K562 (cell line): ENCODE measurements around the gene ZNF845. TPM values are rescaled to one million over a fixed set of nuclear protein-coding genes. Genes with fewer than 3 reads are reported as not detected.

Experiments
- ATAC-seq: fragments of 200-7000 bp; cut with Tn5 transposase; 3 replicates; pipeline ENCODE4 v1.9.1; 2020; ENCODE audit warnings: moderate library complexity
- BruUV-seq: library from RNA; stranded (reverse); fragments of 400-500 nt; replicated peaks from 2 replicates; lab custom pipeline; 2021; lab: Mats Ljungman, UMichigan
- CTCF ChIA-PET: fragments of 300-600 bp; formaldehyde crosslinking; extraction: SDS; loops from one replicate; lab custom pipeline; 2021; ENCODE audit warnings: low intra/inter-chr PET ratio; lab: Yijun Ruan, JAX
- POLR2A ChIA-PET: fragments of 300-600, 350-650 bp; sonication (Branson Sonifier 250); formaldehyde crosslinking; extraction: SDS; loops from one replicate; lab custom pipeline; 2021; ENCODE audit warnings: antibody characterized with exemption, inconsistent platforms; lab: Yijun Ruan, JAX
- DNase-seq, 4 experiments: peaks; one replicate each; pipeline versions ENCODE4 v3.0.0 to v3.0.0-alpha.2; 2011 to 2018; ENCODE audit warnings: low spot score in 3 of 4, mixed read lengths in 3 of 4; ENCODE audit errors: extremely low read depth in 1 of 4
- FAIRE-seq: peaks from 2 replicates; lab custom pipeline; 2011; peaks lifted over from hg19 to GRCh38; lab: Jason Lieb, UNC
- H2AFZ ChIP-seq: 2 replicates; pipeline ENCODE4 v1.6.0; 2011; ENCODE audit warnings: low read depth, low read length, control low read depth, inconsistent platforms
- H3K27ac ChIP-seq: fragments of 200-600 bp; 3 replicates; pipeline ENCODE4 v1.8.0; 2011; ENCODE audit warnings: low read depth, mild to moderate bottlenecking, control low read depth, inconsistent platforms, low read length, moderate library complexity, mixed read lengths; ENCODE audit errors: extremely low read depth
- H3K27me3 ChIP-seq, 2 experiments: fragments of 300-600 bp in 1 of 2; 2 replicates in 1 of 2; 3 replicates in 1 of 2; pipeline versions ENCODE4 v1.6.0 to v1.8.0; 2011; ENCODE audit warnings: inconsistent platforms in 2 of 2, low read length in 2 of 2, mild to moderate bottlenecking in 1 of 2, mixed read lengths in 1 of 2, moderate library complexity in 1 of 2; ENCODE audit not compliant: control insufficient read depth in 2 of 2, insufficient read depth in 2 of 2
- H3K36me3 ChIP-seq: fragments of 300-600 bp; 3 replicates; pipeline ENCODE4 v1.8.0; 2011; ENCODE audit warnings: mild to moderate bottlenecking, low read length, inconsistent platforms; ENCODE audit not compliant: control insufficient read depth, insufficient read depth
- H3K4me1 ChIP-seq, 2 experiments: fragments of 200-600 bp in 1 of 2; replicated peaks in 1 of 2; 2 replicates in 1 of 2; 3 replicates in 1 of 2; pipeline versions ENCODE4 v1.5.1 to v1.8.0; 2011; ENCODE audit warnings: inconsistent platforms in 2 of 2, low read length in 2 of 2, mild to moderate bottlenecking in 1 of 2, mixed read lengths in 1 of 2, moderate library complexity in 1 of 2; ENCODE audit not compliant: control insufficient read depth in 2 of 2, insufficient read depth in 2 of 2
- H3K4me2 ChIP-seq: 2 replicates; pipeline ENCODE4 v1.6.1; 2011; ENCODE audit warnings: low read length, control low read depth, inconsistent platforms, mixed read lengths; ENCODE audit not compliant: insufficient read depth
- H3K4me3 ChIP-seq: fragments of 200-600 bp; sonication (generic), shearing (Covaris generic); 2 replicates; pipeline ENCODE4 v1.5.1; 2016; ENCODE audit warnings: control low read depth, inconsistent platforms
- H3K79me2 ChIP-seq: fragments of 200-600 bp; 3 replicates; pipeline ENCODE4 v1.8.0; 2011; ENCODE audit warnings: low read length, inconsistent platforms; ENCODE audit not compliant: control insufficient read depth, insufficient read depth
- H3K9ac ChIP-seq, 2 experiments: 2 replicates each; pipeline versions ENCODE4 v1.6.0 to v1.6.1; 2011; ENCODE audit warnings: low read depth in 2 of 2, low read length in 2 of 2, control low read depth in 1 of 2, inconsistent platforms in 1 of 2, mild to moderate bottlenecking in 1 of 2, mixed read lengths in 1 of 2; ENCODE audit not compliant: insufficient read depth in 1 of 2
- H3K9me1 ChIP-seq: one replicate; pipeline ENCODE4 v1.6.0; 2011; ENCODE audit warnings: inconsistent platforms, mild to moderate bottlenecking, low read length, moderate library complexity; ENCODE audit not compliant: control insufficient read depth, insufficient read depth
- H3K9me3 ChIP-seq: replicated peaks from 2 replicates; pipeline ENCODE4 v1.5.1; 2011; ENCODE audit warnings: low read depth, low read length, inconsistent platforms; ENCODE audit not compliant: control insufficient read depth, insufficient read depth
- H4K20me1 ChIP-seq: replicated peaks from 2 replicates; pipeline ENCODE4 v1.6.1; 2011; ENCODE audit warnings: low read length, inconsistent platforms, mixed read lengths; ENCODE audit not compliant: control insufficient read depth, insufficient read depth
- BRCA1 ChIP-seq, 2 experiments: fragments of 450-650 bp in 1 of 2; sonication (generic) in 1 of 2; formaldehyde crosslinking in 1 of 2; IDR thresholded peaks; 2 replicates each; pipeline versions ENCODE4 v1.5.0 to v1.6.1; 2017 to 2020; ENCODE audit warnings: mild to moderate bottlenecking in 1 of 2, missing genetic modification reagents in 1 of 2
- BRF1 ChIP-seq: IDR thresholded peaks from 3 replicates; pipeline ENCODE4 v1.6.1; 2011; ENCODE audit warnings: borderline replicate concordance, mild to moderate bottlenecking; ENCODE audit not compliant: insufficient read length; ENCODE audit errors: extremely low read depth
- HIVEP1 ChIP-seq: fragments of 250-450 bp; sonication (Bioruptor Pico); IDR thresholded peaks from 2 replicates; pipeline ENCODE4 v1.4.0; 2020; ENCODE audit warnings: mild to moderate bottlenecking
- NFIC ChIP-seq: fragments of 450-650 bp; IDR thresholded peaks from 2 replicates; pipeline ENCODE4 v1.6.1; 2017; ENCODE audit warnings: mild to moderate bottlenecking, inconsistent platforms
- NR3C1 ChIP-seq: sonication (generic); formaldehyde crosslinking; IDR thresholded peaks from 2 replicates; pipeline ENCODE4 v1.8.1; 2022; ENCODE audit warnings: missing genetic modification reagents
- PHB2 ChIP-seq: fragments of 450-650 bp; IDR thresholded peaks from 2 replicates; pipeline ENCODE4 v1.6.1; 2017; ENCODE audit warnings: low read depth
- TFAM ChIP-seq: fragments of 250-450 bp; sonication (Bioruptor Pico); conservative IDR thresholded peaks from 2 replicates; pipeline ENCODE4 v1.5.0; 2021; ENCODE audit warnings: mild to moderate bottlenecking, moderate library complexity
- TFAP4 ChIP-seq: sonication (generic); formaldehyde crosslinking; IDR thresholded peaks from 2 replicates; pipeline ENCODE4 v1.8.0; 2022; ENCODE audit warnings: missing genetic modification reagents, mild to moderate bottlenecking, moderate library complexity, borderline replicate concordance
- USF1 ChIP-seq: sonication (generic); formaldehyde crosslinking; IDR thresholded peaks from 2 replicates; pipeline ENCODE4 v1.9.0; 2022; ENCODE audit warnings: mild to moderate bottlenecking, missing genetic modification reagents
- WHSC1 ChIP-seq: IDR thresholded peaks from one replicate; pipeline ENCODE4 v1.6.1; 2012; ENCODE audit warnings: low read length, control low read depth, inconsistent platforms
- ZNF445 ChIP-seq: fragments of 250-450 bp; sonication (Bioruptor Pico); IDR thresholded peaks from 2 replicates; pipeline ENCODE4 v1.4.0; 2020; ENCODE audit warnings: low read depth, mild to moderate bottlenecking, moderate library complexity
- WGBS: fragments of 100-300 bp; shearing (Covaris generic); methylation state at CpG from one replicate; pipeline ENCODE4 v1.1.6; 2016; ENCODE audit warnings: low coverage, mixed read lengths; ENCODE audit not compliant: insufficient coverage; ENCODE audit errors: missing lambda C conversion rate; 5-methylcytosine and 5-hydroxymethylcytosine counted together
- in situ Hi-C: fragments of 300-500 bp; cut with MboI; formaldehyde crosslinking; loops from 4 replicates; pipeline ENCODE4 v1.15.0; 2018; ENCODE audit warnings: inconsistent platforms, mixed read lengths
- intact Hi-C: fragments of 100-400 bp; cut with micrococcal nuclease; formaldehyde crosslinking; loops from 2 replicates; pipeline ENCODE4 v1.14.2; 2022
- polyA plus RNA-seq, 8 experiments: library from polyadenylated mRNA; depleted of rRNA in 4 of 8; stranded (reverse) in 5 of 8; unstranded in 3 of 8; fragments of >200 nt; fragmentation: Nextera tagmentation in 2 of 8; fragmentation: Illumina TruSeq in 1 of 8; extraction: Ambion mirVana in 2 of 8; extraction: Trizol in 1 of 8; gene quantifications; 2 replicates each; pipeline versions ENCODE4 v1.2.1 to v1.2.3, GENCODE V29; 2011 to 2014; ENCODE audit warnings: inconsistent platforms in 1 of 8, missing spikeins in 1 of 8
- total RNA-seq, 7 experiments: library from RNA; depleted of rRNA in 6 of 7; stranded (reverse); fragments of >200 nt in 6 of 7; fragmentation: Illumina TruSeq in 2 of 7; extraction: Trizol in 2 of 7; gene quantifications; 2 replicates each; pipeline versions ENCODE4 v1.2.1 to v1.2.3, GENCODE V29; 2011 to 2021; ENCODE audit warnings: low replicate concordance in 1 of 7
- TF ChIP-seq, protein P1 (sequence below), 2 experiments: fragments of 450-650 bp; formaldehyde crosslinking in 1 of 2; IDR thresholded peaks; 2 replicates each; pipeline versions ENCODE4 v1.4.0 to v1.6.1; 2014 to 2020; ENCODE audit warnings: mild to moderate bottlenecking in 2 of 2, borderline replicate concordance in 1 of 2, low read depth in 1 of 2

The ZNF845 gene
- total and polyA plus RNA-seq, 9 of the 15 experiments (the other 6 are each of a cell fraction or from before 2014, with no cell fraction given) = 1.9 to 13.2 (median 6.4) TPM

- TF ChIP-seq TFAP4 (CRISPR knock-in tag) = no peak
- TF ChIP-seq ZNF445 = no peak
- TF ChIP-seq BRF1 = no peak
- no peak for TF ChIP-seq TFAM (CRISPR knock-in tag)
- no peak for TF ChIP-seq NFIC
- TF ChIP-seq NR3C1 (CRISPR knock-in tag) = no peak
- no peak for TF ChIP-seq HIVEP1
- no peak for TF ChIP-seq WHSC1
- TF ChIP-seq USF1 (CRISPR knock-in tag) = no peak
- TF ChIP-seq, protein P1, sequence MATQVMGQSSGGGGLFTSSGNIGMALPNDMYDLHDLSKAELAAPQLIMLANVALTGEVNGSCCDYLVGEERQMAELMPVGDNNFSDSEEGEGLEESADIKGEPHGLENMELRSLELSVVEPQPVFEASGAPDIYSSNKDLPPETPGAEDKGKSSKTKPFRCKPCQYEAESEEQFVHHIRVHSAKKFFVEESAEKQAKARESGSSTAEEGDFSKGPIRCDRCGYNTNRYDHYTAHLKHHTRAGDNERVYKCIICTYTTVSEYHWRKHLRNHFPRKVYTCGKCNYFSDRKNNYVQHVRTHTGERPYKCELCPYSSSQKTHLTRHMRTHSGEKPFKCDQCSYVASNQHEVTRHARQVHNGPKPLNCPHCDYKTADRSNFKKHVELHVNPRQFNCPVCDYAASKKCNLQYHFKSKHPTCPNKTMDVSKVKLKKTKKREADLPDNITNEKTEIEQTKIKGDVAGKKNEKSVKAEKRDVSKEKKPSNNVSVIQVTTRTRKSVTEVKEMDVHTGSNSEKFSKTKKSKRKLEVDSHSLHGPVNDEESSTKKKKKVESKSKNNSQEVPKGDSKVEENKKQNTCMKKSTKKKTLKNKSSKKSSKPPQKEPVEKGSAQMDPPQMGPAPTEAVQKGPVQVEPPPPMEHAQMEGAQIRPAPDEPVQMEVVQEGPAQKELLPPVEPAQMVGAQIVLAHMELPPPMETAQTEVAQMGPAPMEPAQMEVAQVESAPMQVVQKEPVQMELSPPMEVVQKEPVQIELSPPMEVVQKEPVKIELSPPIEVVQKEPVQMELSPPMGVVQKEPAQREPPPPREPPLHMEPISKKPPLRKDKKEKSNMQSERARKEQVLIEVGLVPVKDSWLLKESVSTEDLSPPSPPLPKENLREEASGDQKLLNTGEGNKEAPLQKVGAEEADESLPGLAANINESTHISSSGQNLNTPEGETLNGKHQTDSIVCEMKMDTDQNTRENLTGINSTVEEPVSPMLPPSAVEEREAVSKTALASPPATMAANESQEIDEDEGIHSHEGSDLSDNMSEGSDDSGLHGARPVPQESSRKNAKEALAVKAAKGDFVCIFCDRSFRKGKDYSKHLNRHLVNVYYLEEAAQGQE (IDR thresholded peaks at IDR 0.05; ENCODE audit: borderline replicate concordance) = no peak
- TF ChIP-seq, protein P1 (CRISPR knock-in tag; IDR thresholded peaks at IDR 0.05; ENCODE audit: low read depth) = no peak
- no peak for TF ChIP-seq PHB2
- no peak for TF ChIP-seq BRCA1 (IDR thresholded peaks at IDR 0.05)
- no peak for TF ChIP-seq BRCA1 (CRISPR knock-in tag; IDR thresholded peaks at IDR 0.05)
- no TSS peak for BruUV-seq
- in situ Hi-C loops (no loop called here), intact Hi-C loops (no loop called here)
- ATAC-seq = no peak
- no peak overlapping the region for H3K4me2 ChIP-seq
- no peak overlapping the region for H3K9ac ChIP-seq
- no peaks in the 10 kb centered on the region for H3K79me2 ChIP-seq
- no peaks in the 10 kb centered on the region for H4K20me1 ChIP-seq
- H3K27ac ChIP-seq = no peak overlapping the region
- no peak for FAIRE-seq
- no peaks in the 10 kb centered on the region; a peak in 1 of 5 replicates for H3K4me1 ChIP-seq
- H3K9me1 ChIP-seq = no peaks in the 10 kb centered on the region
- H3K27me3 ChIP-seq = no peaks in the 10 kb centered on the region
- no peak overlapping the region for H3K4me3 ChIP-seq
- ChIA-PET POLR2A (no interaction called here), CTCF (no interaction called here)
- H2AFZ ChIP-seq = no peak overlapping the region
- H3K9me3 ChIP-seq = no peaks in the 10 kb centered on the region
- 0 out of 3 replicates have a peak, but pooled peaks cover 2% of the 10 kb centered on the region for H3K36me3 ChIP-seq
- no peak for DNase-seq
- WGBS = 14% methylated on average over 3 of the region's 3 CpGs
These were observed 40.7 kb downstream of the ZNF845 start for GRCh38 chr19:53374288-53374687.
